Activated T-cell treated with anti-CD3 and anti-CD28 coated beads for 48 hours (primary cell): Measurements from ENCODE around the gene HAUS6.
"Not testable (repeated sequence)": the region's sequence is repeated elsewhere in the genome, so short reads cannot be mapped to it uniquely, and the experiment has no call there.

Experiments used
- DNase-seq: peaks from one replicate; pipeline ENCODE4 v3.0.0-alpha.2; 2020; ENCODE audit warnings: low read depth

Gene HAUS6, protein sequence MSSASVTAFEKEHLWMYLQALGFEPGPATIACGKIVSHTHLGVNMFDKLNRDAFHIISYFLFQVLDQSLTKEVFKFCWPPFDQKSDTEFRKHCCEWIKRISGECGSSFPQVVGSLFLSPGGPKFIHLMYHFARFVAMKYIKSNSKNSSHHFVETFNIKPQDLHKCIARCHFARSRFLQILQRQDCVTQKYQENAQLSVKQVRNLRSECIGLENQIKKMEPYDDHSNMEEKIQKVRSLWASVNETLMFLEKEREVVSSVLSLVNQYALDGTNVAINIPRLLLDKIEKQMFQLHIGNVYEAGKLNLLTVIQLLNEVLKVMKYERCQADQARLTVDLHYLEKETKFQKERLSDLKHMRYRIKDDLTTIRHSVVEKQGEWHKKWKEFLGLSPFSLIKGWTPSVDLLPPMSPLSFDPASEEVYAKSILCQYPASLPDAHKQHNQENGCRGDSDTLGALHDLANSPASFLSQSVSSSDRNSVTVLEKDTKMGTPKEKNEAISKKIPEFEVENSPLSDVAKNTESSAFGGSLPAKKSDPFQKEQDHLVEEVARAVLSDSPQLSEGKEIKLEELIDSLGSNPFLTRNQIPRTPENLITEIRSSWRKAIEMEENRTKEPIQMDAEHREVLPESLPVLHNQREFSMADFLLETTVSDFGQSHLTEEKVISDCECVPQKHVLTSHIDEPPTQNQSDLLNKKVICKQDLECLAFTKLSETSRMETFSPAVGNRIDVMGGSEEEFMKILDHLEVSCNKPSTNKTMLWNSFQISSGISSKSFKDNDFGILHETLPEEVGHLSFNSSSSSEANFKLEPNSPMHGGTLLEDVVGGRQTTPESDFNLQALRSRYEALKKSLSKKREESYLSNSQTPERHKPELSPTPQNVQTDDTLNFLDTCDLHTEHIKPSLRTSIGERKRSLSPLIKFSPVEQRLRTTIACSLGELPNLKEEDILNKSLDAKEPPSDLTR

DNA sequence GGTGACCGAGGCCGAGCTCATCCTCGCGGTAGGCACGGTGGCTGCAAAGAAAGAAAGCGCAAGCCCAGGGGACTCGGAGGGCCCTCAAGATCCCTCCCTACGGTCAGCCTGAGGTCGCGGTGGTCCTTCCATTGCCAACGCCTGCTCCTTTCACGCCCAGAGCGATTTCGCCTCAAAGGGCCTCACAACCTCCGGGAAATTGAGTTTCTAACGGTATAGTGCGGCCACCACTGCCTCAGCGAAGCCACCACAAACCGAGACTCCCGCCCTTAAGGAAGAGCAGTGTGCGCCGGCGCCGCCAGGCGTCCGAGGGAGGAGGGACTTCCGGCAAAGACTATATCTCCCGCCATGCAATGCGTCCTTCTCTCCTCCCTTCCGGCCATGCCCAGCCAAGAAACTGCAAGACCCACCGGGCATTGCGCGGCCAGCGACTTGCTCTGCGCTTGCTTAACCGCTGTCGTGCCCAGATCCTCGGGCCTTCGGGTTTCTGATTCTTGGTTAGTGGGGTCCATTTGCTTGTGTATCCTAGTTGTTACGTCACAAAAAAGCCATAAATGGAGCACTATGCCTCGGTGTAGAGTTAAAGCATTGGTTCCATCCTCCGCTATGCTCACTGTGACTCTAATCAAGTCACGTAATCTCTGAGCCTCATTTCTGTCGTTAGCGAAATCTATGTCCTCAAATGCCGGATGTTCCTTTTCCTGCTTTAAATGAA, at the start of gene HAUS6:
Gene HAUS6 (minus strand): TSS at position 274 of the 715 bp plus-strand sequence. CDS start 253 bp downstream, at position 21.
- DNase-seq, result peak; percentile 78

DNA sequence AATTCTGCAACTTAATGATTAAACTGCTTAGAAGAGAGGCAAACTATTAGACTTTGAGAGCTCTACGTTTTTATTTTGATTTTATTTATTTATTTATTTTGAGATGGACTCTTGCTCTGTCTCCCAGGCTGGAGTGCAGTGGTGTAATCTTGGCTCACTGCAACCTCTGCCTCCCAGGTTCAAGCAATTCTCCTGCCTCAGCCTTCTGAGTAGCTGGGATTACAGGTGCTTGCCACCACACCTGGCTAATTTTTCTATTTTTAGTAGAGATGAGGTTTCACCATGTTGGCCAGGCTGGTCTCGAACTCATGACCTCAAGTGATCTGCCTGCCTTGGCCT, 49.4 kb upstream of the HAUS6 start:
- not testable (repeated sequence) for DNase-seq

DNA sequence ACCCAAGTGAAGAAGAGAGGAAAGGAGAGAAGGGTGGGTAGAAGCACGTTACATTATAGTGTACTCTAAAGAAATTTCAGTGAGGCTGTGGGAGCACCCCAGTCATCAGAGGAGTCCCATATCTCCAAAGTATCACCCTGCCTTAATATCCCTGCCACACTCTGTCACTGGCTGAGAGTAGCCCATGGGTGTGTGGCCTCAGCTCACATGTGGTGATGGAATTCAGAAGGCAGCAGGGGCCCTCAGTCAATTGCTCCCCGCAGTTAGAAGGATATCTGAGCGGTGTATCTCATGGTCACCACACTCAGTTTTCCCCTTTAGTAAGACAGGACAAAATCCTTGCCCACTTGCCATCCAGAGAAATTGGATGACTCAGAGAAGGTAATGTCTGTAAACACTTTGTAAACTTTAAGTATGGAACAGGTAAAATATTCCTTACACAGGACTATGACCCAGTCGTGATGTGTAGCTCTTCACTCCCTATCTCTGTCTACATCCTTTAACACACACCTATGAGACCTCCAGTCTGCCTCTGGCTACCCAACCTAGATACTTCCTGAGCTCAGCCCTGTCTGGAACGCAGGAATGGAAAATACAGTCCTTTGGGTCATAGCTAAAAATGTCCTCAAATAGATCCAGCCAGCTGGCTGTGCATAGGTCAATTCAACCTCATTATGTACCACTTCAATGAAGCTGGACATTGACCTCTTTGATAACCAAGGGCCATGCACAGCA, 48.9 kb upstream of the HAUS6 start:
- no peak for DNase-seq

DNA sequence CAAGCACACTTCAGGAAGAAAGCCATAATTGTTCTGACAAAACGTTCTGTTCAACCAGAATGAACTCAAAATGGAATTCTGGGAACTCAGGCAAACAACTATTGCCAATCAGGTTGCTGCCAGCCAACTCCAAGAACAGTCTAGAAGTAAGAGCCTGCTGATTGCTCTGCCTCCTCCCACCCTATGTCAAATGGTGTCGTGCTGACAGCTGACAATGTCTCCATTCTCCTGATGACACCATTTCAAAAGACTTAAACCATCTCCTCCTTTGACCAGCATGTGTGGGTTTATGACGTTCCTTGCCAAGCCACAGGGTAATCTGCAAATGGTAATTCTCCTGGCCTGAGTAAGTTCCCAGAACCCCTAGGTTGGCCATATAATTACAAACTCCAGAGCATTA, 46.5 kb upstream of the HAUS6 start:
- no peak for DNase-seq

DNA sequence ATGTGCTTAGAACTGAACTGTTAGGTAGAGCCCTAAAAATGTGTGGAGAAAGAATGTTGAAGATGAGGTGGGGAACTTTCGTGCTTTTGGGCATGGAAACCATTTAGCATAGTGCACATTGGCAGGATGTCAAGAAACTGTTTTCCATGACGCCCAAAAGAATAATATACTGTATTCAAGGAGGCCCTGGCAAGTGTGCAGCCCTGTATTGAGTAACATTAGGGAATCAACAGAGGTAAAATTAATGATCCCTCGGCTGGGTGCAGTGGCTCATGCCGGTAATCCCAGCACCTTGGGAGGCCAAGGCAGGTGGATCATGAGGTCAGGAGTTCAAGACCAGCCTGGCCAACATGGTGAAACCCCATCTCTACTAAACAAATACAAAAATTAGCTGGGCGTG, 45.5 kb upstream of the HAUS6 start:
- DNase-seq, result no peak

DNA sequence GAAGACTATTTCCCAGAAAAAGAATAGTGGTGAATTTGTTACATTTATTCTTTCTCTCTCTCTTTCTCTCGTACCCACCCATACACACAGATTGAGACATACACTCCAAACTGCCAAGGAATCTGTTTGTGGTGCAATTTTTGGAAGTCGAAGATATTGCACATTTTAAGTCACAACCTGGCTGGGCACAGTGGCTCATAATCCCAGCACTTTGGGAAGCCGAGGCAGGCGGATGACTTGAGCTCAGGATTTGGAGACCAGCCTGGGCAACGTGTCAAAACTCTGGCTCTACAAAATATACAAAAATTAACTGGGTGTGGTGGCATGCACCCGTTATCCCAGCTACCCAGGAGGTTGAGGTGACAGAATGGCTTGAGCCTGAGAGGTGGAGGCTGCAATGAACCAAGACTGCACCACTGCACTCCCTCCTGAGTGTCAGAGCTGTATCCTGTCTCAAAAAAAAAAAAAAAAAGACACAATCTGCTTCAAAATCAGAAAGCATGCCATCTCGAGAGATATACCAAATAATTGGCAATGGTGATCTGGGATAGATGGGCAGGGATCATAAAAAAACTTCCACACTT, 43.8 kb upstream of the HAUS6 start:
- DNase-seq, result no peak

DNA sequence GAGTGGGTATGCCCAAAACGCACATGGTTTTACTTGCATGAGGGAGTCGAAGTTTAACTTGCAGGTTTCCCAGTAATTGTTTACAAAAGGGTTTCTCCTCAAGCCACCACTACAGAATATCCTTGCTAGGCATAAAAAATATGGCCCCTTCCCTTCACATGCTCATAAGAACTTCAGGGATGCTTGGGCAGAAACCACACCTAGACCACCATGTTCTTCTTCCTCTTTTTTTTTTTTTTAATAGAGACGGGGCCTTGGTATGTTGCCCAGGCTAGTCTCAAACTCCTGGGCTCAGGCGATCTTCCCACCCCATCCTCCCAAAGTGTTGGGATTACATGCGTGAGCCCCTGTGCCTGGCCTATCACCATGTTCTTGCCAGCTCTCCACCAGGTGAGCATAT, 43.2 kb upstream of the HAUS6 start:
- no peak for DNase-seq

DNA sequence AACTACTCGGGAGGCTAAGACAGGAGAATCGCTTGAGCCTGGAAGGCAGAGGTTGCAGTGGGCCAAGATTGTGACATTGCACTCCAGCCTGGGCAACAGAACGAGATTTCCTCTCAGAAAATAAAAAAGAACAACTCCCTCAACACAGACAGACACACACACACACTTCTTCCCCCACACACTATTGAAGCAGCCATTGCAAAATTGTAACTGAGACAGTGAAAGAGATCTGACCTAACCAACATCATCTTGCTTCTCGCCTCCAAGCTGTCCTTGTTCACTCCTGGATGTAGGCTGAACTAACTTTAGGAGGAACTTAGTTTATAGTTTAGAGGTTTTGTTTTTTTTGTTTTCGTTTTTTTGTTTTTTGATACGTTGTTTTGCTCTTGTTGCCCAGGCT, 37.6 kb upstream of the HAUS6 start:
- DNase-seq, result no peak

DNA sequence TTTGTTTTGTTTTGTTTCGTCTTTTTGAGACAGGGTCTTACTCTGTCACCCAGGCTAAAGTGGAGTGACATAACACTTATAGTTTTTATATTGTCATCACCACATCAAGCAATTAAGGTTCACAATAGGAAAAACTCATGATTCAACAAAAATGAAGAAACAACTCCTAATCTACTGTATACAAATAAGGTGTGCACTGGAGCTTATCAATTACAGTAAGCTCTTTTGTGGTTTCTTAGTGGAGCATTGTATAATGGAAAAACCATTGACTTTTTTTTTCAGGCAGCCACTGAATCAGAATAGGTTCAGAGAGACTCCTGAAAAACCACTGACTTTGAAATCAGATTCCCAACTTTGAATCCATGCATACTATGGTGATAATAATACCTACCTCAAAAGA, 35.4 kb upstream of the HAUS6 start:
- no peak for DNase-seq

DNA sequence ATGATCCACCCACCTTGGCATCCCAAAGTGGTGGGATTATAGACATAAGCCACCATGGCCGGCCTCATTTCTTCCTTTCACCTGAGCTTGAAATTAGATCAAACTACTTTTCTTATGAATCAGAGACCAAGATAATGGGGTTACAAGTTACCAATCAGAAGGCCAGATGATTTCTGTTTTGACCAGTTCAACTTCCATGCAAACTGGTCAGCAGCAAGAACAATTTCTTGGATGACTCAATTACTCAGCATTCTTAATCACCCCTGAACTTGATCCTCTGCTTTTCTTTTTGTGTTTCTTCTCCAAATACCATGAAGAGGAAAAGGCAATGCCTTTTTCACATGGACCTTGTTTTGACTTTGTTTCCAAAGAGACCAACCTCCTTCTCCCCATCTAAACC, 34.6 kb upstream of the HAUS6 start:
- DNase-seq, result no peak

DNA sequence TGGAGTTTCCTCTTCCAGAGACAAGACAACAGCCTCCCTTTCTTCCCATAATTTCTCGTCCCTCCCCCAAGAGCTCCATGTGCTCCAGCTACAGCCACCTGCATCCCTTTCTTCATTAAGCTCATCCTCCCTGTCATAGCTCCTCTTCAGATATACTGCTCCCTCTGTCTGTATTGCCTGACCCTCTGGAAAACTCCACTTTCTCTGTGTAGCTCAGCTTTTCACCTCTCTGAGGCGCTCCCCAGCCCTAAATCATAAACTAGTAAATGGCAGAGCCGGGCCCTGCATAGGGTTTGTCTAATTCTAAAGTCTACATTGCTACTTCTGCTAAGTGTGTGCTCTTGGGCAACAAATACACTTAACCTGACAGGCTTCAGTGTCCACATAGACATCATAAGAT, 33.4 kb upstream of the HAUS6 start:
- no peak for DNase-seq

DNA sequence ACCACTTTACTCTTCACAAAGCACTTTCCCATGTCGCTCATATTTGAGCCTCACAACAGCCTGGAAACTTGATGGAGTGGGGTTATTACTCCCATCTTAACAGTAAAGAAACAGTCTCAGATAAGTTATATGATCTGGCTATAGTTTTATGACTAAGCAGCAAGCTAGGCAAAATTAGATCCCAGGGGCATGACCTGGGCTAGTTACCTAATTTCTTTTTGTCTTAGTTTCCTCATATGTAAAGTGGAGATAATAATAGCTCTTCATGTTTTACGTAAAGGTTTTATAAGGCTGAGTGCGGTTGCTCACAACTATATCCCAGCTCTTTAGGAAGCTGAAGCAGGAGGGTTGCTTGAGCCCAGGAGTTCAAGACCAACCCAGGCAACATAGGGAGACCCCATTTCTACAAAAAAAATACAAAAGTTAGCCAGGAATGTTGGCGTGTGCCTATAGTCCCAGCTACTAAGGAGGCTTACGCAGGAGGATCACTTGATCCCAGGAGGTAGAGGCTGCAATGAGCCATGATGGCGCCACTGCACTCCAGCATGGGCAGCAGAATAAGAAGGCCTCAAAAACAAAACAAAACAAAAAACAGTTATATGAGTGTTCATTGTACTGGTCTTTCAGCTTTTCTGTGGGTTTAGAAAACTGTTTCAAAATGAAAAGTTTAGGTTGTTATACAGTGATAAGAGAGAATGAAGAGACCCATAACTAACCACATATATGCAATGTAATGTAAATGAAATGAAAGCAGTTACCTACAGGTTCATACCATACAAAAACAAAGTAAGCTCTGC, 31.0 kb upstream of the HAUS6 start:
- DNase-seq, result no peak

DNA sequence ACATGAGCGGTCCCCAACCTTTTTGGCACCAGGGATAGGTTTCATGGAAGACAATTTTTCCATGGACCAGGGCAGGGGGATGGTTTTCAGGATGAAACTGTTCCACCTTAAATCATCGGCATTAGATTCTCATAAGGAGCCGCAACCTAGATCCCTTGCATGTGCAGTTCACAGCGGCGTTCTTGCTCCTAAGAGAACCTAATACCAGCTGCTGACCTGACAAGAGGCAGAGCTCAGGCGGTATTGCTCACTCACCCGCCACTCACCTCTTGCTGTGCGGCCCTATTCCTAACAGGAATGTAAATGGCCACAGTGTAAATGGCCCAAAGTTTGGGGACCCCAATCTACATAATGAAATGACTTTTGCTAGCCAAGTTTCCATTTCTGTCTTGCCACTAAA, 27.7 kb upstream of the HAUS6 start:
- DNase-seq, result no peak

DNA sequence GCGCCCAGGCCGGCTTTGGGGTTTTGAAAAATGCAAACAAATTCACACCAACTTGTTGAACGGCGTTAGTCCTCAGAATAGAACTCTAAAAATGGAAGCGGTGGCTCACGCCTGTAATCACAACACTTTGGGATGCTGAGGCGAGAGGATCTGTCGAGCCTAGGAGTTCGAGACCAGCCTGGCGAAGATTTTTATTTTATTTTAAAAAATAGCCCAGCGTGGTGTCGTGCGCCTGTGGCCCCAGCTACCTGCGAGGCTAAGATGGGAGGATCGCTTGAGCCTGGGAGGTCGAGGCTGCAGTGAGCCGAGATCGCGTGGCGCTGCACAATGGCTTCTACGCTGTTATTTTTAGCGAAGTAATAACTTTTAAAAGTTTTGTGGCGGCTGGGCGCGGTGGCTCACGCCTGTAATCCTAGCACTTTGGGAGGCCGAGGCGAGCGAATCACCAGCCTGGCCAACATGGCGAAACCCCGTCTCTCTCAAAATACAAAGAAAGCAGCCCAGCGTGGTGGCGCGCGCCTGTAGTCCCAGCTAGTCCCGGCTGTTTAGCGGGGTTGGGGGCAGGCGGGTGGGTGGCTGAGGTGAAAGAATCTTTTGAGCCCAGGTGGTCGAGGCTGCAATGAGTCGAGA, 25.3 kb upstream of the HAUS6 start:
- peak; percentile 2 for DNase-seq

DNA sequence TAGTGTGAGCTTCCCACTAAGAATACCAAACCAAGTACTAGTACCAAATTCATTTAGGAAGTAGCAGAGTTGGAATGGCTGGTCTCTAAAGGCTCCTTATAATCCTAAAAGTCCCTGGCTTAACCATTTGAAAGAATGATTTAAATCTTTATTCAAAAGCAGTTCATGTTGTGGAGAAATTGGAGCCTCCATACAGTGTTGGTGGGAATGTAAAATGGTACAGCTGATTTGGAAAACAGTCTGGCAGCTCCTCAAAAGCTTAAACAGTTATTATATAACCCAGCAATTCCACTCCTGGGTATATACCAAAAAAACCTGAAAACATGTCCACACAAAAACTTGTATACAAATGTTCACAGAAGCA, 21.7 kb upstream of the HAUS6 start:
- no peak for DNase-seq

DNA sequence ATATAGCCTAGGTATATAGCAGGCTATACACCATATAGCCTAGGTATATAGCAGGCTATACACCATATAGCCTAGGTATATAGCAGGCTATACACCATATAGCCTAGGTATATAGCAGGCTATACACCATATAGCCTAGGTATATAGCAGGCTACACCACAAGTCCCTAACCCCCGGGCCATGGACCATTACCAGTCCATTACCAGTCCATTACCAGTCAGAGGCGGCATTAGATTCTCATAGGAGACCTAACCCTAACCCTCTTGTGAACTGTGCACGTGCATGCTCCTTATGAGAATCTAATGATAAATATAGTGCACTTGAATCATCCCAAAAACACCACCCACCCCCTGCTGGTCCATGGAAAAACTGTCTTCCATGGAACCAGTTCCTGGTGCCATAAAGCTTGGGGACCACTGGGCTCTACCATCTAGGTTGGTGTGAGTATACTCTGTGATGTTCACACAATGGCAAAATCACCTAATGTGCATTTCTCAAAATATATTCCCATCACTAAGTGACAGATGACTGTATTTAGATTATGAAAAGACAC, 19.9 kb upstream of the HAUS6 start:
- DNase-seq, result no peak

DNA sequence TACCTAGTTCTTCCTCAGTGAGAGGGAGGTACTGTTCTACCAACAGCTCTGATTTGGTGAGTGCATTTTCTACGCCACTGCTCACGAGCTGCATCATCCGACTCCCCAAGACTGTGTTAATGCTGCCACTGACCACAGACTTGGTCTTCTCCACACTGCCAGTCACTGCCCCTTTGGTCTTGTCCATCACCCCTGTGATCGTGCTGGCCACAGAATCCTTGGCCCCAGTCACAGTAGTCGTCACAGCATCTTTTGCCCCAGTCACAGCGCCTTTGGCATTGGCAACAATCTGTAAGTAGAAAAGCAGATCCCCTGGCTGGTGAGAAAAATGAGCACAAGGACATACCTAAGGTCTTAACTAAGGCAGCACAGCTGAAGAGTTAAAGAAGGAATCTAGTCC, 18.2 kb upstream of the HAUS6 start:
- no peak for DNase-seq

DNA sequence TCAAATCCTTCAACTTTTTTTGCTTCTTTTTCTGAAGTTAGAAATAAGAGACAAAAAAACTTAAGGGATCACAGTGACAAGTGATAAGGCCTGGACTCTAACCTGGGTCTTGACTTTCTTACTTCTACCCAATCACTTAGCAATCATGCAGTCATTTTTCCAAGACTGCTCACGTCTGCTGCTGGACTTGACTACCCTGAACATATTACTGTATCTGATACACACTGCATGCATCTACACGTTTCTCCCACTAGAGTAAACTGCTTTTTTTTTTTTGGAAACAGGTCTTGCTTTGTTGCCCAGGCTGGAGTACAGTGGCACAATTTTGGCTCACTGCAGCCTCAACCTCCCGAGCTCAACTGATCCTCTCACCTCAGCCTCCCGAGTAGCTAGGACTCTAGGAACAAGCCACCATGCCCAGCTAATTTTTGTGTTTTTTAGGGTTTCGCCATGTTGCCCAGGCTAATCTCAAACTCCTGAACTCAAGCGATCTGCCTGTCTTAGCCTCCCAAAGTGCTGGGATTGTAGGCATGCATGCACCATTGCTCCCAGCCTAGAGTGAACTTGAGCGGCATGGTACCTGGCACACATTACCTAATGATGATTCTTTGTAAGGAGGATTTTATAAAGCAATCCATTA, 17.2 kb upstream of the HAUS6 start:
- DNase-seq, result no peak

DNA sequence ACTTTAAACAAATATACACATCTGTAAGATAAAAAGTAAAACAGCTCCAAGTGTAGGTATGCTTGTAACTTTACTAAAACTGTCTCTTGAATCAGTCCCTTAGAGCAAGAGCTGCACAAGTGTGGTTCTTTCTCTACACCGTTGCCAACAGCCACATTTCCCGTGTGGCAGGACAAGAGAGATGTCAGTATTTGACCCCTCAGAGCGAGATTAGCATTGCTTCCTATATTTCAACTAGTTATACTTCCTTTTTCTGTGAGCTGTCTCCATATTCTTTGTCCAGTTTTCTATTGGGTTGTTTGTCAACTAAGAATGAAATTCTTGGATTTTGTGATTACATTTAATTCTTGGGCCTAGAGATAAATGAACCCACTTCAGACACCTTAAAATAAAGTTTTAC, 16.5 kb upstream of the HAUS6 start:
- no peak for DNase-seq
